ENCODE data around the gene IYD.

GRCh38 chr6:150439373-150439772 lies 70.6 kb downstream of the IYD start:
- TF ChIP-seq CTCF (tag by site-specific recombination; IDR thresholded peaks at IDR 0.05) (no peak), ZNF513 (tag by site-specific recombination; IDR thresholded peaks at IDR 0.05) (no peak), ZBTB8A (tag by site-specific recombination; IDR thresholded peaks at IDR 0.05) (no peak), PRDM10 (tag by site-specific recombination; IDR thresholded peaks at IDR 0.05) (no peak), ZNF639 (tag by site-specific recombination; IDR thresholded peaks at IDR 0.05) (no peak), ZNF510 (tag by site-specific recombination; IDR thresholded peaks at IDR 0.05; ENCODE audit: insufficient replicate concordance) (no peak), ZNF629 (tag by site-specific recombination; IDR thresholded peaks at IDR 0.05) (no peak), ZBTB21 (tag by site-specific recombination; IDR thresholded peaks at IDR 0.05) (no peak), ZNF521 (tag by site-specific recombination; IDR thresholded peaks at IDR 0.05) (no peak), HOXA7 (CRISPR knock-in tag; IDR thresholded peaks at IDR 0.05; ENCODE audit: borderline replicate concordance) (no peak), MYNN (tag by site-specific recombination; IDR thresholded peaks at IDR 0.05; ENCODE audit: borderline replicate concordance) (no peak)

Data from HEK293 (cell line).